ENCODE measurements around the gene SLC16A10. TPM values are rescaled to one million over a fixed set of nuclear protein-coding genes. Genes with fewer than 3 reads are reported as not detected.
"Not testable (repeated sequence)": the region's sequence is repeated elsewhere in the genome, so short reads cannot be mapped to it uniquely, and the experiment has no call there.

The SLC16A10 gene
- total and polyA plus RNA-seq, 7 donors = 13.9 to 106 (median 43.1) TPM

DNA sequence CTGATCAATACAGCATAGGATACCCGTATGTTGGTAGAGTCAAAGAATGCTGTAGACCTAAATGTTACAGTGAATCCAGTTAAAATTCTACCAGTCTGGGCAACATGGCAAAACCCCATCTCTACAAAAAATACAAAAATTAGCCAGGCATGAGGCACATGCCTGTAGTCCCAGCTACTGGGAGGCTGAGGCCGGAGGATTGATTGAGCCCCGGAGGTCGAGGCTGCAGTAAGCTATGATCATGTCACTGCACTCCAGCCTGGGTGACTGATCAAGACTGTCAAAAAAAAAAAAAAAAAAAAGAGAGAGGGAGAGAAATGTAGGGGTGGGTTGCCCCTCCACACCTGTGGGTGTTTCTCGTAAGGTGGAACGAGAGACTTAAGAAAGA lies 167.5 kb downstream of the SLC16A10 start:
- no peak for TF ChIP-seq CTCF (IDR thresholded peaks at IDR 0.05)
- H3K9me3 ChIP-seq = no peaks in the 10 kb centered on the region
- ATAC-seq = no peak
- H3K27ac ChIP-seq = no peak overlapping the region
- H3K36me3 ChIP-seq (ENCODE audit: insufficient read depth in 1 of 2, low read depth in 1 of 2) = no peaks in the 10 kb centered on the region
- intact Hi-C loops (cut with DNase I) = loop anchor here in 1 of 2 donors (5.0 to 10.0 kb wide), 2 partner anchors 228 to 790 kb away; partner anchors contain the start of gene REV3L
- H3K4me3 ChIP-seq = no peak overlapping the region
- no peak for DNase-seq
- 83 to 90% (median 87%) methylated on average over 5 to 6 of the region's 6 CpGs for WGBS, 3 donors
- no peaks in the 10 kb centered on the region for H3K4me1 ChIP-seq
- H3K27me3 ChIP-seq (ENCODE audit: insufficient read depth in 3 of 3, low read length in 2 of 3) = no peaks in the 10 kb centered on the region

- not testable (repeated sequence) for H3K4me1 ChIP-seq; H3K27me3 ChIP-seq (ENCODE audit: insufficient read depth in 3 of 3, low read length in 2 of 3); ATAC-seq; H3K4me3 ChIP-seq; H3K36me3 ChIP-seq (ENCODE audit: insufficient read depth in 1 of 2, low read depth in 1 of 2); DNase-seq; H3K9me3 ChIP-seq; H3K27ac ChIP-seq
- intact Hi-C loops (cut with DNase I) = loop anchor here in 1 of 2 donors (5.0 to 10.0 kb wide), 2 partner anchors 226 to 789 kb away; partner anchors contain the start of gene REV3L
- 35 to 38% (median 37%) methylated on average over 2 of the region's 2 CpGs for WGBS, 3 donors
Observed at GRCh38 chr6:111255838-111256237, 168.5 kb downstream of the SLC16A10 start.

DNA sequence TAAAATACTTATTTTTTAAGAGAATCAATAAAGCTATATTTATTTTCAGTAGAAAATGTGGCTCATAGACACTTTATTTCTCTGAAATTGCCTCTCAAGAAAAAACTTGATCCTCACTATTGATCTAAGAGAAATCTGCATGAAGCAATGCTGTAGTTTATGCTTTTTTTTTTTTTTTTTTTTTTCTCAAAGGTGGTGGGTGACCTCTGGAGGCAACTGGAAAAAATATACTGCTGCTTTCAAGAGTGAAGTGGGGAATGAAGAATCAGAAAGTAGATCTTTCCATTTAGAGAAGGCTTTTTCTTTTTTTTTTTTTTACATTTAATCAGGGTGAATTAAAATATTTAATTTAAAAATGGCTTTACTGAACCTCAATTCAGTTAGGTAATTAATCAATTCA lies 169.3 kb downstream of the SLC16A10 start:
- no peak overlapping the region for H3K27ac ChIP-seq
- no peaks in the 10 kb centered on the region for H3K27me3 ChIP-seq (ENCODE audit: insufficient read depth in 3 of 3, low read length in 2 of 3)
- peaks cover 7% of the 10 kb centered on the region for H3K4me1 ChIP-seq
- H3K36me3 ChIP-seq (ENCODE audit: insufficient read depth in 1 of 2, low read depth in 1 of 2) = no peaks in the 10 kb centered on the region
- TF ChIP-seq CTCF (IDR thresholded peaks at IDR 0.05) = peak; percentile 3
- H3K9me3 ChIP-seq = no peaks in the 10 kb centered on the region
- intact Hi-C loops (cut with DNase I) = loop anchor here in 1 of 2 donors (5.0 to 10.0 kb wide), 2 partner anchors 226 to 788 kb away; partner anchors contain the start of gene REV3L
- H3K4me3 ChIP-seq = no peak overlapping the region
- DNase-seq (no peak), ATAC-seq (no peak)

DNA sequence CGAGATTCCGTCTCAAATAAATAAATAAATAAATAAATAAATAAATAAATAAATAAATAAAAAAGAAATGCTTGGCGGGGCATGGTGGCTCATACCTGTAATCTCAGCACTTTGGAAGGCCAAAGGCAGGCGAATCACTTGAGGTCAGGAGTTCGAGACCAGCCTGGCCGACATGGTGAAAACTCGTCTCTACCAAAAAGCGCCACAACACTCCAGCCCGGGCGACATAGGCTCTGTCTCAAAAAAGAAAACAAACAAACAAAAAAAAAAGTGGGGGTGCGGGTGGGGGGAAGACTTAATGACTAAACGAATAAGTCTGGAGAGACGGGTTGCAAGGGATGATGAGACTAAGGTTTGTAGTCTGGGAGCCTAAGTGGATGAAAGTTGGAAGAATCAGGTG lies 170.7 kb downstream of the SLC16A10 start:
- 93 to 94% (median 94%) methylated on average over 13 of the region's 13 CpGs for WGBS, 3 donors
- no peak for ATAC-seq
- DNase-seq = no peak
- H3K4me1 ChIP-seq = peaks cover 7% of the 10 kb centered on the region
- no peaks in the 10 kb centered on the region for H3K36me3 ChIP-seq (ENCODE audit: insufficient read depth in 1 of 2, low read depth in 1 of 2)
- H3K9me3 ChIP-seq = no peaks in the 10 kb centered on the region
- intact Hi-C loops (cut with DNase I) = loop anchor here in 1 of 2 donors (5.0 to 10.0 kb wide), 2 partner anchors 224 to 787 kb away; partner anchors contain the start of gene REV3L
- no peak for TF ChIP-seq CTCF (IDR thresholded peaks at IDR 0.05)
- no peaks in the 10 kb centered on the region for H3K27me3 ChIP-seq (ENCODE audit: insufficient read depth in 3 of 3, low read length in 2 of 3)
- H3K27ac ChIP-seq = no peak overlapping the region
- H3K4me3 ChIP-seq = no peak overlapping the region

GRCh38 chr6:111258615-111259088 lies 171.3 kb downstream of the SLC16A10 start:
- H3K27me3 ChIP-seq (ENCODE audit: insufficient read depth in 3 of 3, low read length in 2 of 3) = no peaks in the 10 kb centered on the region
- intact Hi-C loops (cut with DNase I) = loop anchor here in 1 of 2 donors (5.0 to 10.0 kb wide), 2 partner anchors 224 to 786 kb away; partner anchors contain the start of gene REV3L
- 8 to 11% (median 9%) methylated on average over 18 of the region's 18 CpGs for WGBS, 3 donors
- peak overlapping the region; percentile 87 for H3K27ac ChIP-seq
- H3K9me3 ChIP-seq = no peaks in the 10 kb centered on the region
- no peak for ATAC-seq
- peaks cover 7% of the 10 kb centered on the region for H3K4me1 ChIP-seq
- peak overlapping the region; percentile 75 for H3K4me3 ChIP-seq
- H3K36me3 ChIP-seq (ENCODE audit: insufficient read depth in 1 of 2, low read depth in 1 of 2) = no peaks in the 10 kb centered on the region
- DNase-seq = no peak
- no peak for TF ChIP-seq CTCF (IDR thresholded peaks at IDR 0.05)

All from psoas muscle (tissue), 8 donors.